22Rv1 (cell line): Measurements from ENCODE around the gene NDFIP2.

ENCODE experiments used
- H3K27ac ChIP-seq: fragments of 450-650 bp; 2 replicates; pipeline ENCODE4 v1.5.1; 2017
- ZFX ChIP-seq: fragments of 450-650 bp; IDR thresholded peaks from 2 replicates; pipeline ENCODE4 v1.6.1; 2017; ENCODE audit warnings: antibody characterized with exemption, borderline replicate concordance
- TF ChIP-seq, protein P1 (sequence below): fragments of 450-650 bp; IDR thresholded peaks from 2 replicates; pipeline ENCODE4 v1.5.1; 2017; ENCODE audit warnings: mild to moderate bottlenecking

The NDFIP2 gene

DNA sequence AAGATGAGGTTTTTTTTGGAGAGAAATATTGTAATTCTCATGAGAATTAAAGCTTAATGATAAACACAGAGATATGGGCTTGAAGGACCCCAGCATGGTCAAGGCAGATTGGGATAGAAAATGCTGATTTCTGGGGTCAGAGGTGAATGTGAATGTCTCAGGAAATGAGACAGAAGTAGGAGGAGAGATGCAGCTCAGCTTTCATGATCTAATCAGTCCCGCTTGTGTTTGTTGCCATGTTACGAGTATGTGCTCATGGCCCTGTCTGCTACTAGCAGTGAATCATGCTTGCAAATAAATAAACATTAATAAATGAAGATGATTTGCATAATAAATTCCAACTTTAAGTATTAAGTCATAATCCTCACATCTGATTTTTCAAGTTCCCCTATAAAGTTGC lies 23.0 kb upstream of the NDFIP2 start:
- TF ChIP-seq ZFX, result no peak
- TF ChIP-seq, protein P1, sequence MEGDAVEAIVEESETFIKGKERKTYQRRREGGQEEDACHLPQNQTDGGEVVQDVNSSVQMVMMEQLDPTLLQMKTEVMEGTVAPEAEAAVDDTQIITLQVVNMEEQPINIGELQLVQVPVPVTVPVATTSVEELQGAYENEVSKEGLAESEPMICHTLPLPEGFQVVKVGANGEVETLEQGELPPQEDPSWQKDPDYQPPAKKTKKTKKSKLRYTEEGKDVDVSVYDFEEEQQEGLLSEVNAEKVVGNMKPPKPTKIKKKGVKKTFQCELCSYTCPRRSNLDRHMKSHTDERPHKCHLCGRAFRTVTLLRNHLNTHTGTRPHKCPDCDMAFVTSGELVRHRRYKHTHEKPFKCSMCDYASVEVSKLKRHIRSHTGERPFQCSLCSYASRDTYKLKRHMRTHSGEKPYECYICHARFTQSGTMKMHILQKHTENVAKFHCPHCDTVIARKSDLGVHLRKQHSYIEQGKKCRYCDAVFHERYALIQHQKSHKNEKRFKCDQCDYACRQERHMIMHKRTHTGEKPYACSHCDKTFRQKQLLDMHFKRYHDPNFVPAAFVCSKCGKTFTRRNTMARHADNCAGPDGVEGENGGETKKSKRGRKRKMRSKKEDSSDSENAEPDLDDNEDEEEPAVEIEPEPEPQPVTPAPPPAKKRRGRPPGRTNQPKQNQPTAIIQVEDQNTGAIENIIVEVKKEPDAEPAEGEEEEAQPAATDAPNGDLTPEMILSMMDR, result no peak
- no peak overlapping the region for H3K27ac ChIP-seq

GRCh38 chr13:79458436-79458835 lies 22.5 kb upstream of the NDFIP2 start:
- no peak overlapping the region for H3K27ac ChIP-seq
- TF ChIP-seq ZFX, result no peak
- TF ChIP-seq, protein P1, result no peak

GRCh38 chr13:79459906-79460305 lies 21.0 kb upstream of the NDFIP2 start:
- H3K27ac ChIP-seq, result no peak overlapping the region
- no peak for TF ChIP-seq ZFX
- TF ChIP-seq, protein P1, result no peak

DNA sequence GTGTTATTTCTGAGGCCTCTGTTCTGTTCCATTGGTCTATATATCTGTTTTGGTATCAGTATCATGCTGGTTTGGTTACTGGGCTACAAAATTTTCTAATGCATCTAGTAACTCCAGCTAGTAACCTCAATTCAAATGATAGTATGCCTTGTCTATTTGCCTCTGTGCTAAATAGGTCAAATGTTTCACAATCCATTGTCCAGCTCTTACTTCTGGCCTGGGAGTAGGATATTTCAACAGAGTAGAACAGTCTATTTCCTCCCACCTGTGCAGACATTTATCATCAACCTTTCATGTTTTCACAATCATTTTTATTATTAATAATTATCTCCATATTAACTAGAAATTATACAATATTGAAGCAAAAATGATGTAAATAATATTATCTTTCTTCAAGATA lies 18.1 kb upstream of the NDFIP2 start:
- no peak for TF ChIP-seq ZFX
- TF ChIP-seq, protein P1, result no peak
- no peak overlapping the region for H3K27ac ChIP-seq

- TF ChIP-seq ZFX, result no peak
- TF ChIP-seq, protein P1, result no peak
- H3K27ac ChIP-seq, result no peak overlapping the region
Observed at GRCh38 chr13:79463604-79464003, 17.4 kb upstream of the NDFIP2 start.

DNA sequence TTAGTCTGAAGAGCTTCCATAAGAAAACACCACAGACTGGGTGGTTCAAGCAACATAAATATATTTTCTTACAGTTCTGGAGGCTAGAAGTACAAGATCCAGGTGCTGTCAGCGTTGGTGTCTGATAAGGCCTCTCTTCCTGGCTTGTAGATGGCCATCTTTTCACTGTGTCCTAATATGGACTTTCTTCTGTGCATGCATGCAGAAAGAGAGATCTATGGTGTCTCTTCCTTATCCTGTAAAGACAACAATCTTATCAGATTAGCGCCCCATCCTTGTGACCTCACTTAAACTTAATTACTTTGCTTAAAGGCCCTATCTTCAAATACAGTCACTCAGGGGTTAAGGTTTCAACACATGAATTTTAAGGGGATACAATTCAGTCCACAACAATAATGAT lies 14.1 kb upstream of the NDFIP2 start:
- no peak for TF ChIP-seq ZFX
- TF ChIP-seq, protein P1, result no peak
- no peak overlapping the region for H3K27ac ChIP-seq

DNA sequence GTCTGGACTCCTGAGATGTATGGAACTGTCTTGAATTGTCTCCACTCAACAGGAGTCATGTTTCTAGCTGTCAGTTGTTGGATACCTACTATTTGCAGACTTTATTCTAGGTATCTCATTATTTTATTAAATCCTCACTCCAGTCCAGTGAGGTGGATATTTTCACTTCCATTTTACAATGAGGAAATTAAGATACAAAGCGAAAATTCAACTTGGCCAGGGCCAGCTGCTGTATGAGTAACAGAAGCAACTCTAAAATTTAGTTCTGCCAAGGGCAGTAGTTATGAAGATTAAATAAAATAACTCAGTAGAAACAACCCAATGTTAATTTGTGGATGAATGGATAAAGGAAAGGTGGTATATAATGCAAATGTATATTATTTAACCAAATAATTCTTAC lies 12.6 kb upstream of the NDFIP2 start:
- no peak overlapping the region for H3K27ac ChIP-seq
- TF ChIP-seq, protein P1, result no peak
- TF ChIP-seq ZFX, result no peak
